Measurements from ENCODE around the gene FAM76B. TPM values are rescaled to one million over a fixed set of nuclear protein-coding genes. Genes with fewer than 3 reads are reported as not detected.

The FAM76B gene
- total RNA-seq, 1 experiment from 2014 or later = 23.8 TPM

DNA sequence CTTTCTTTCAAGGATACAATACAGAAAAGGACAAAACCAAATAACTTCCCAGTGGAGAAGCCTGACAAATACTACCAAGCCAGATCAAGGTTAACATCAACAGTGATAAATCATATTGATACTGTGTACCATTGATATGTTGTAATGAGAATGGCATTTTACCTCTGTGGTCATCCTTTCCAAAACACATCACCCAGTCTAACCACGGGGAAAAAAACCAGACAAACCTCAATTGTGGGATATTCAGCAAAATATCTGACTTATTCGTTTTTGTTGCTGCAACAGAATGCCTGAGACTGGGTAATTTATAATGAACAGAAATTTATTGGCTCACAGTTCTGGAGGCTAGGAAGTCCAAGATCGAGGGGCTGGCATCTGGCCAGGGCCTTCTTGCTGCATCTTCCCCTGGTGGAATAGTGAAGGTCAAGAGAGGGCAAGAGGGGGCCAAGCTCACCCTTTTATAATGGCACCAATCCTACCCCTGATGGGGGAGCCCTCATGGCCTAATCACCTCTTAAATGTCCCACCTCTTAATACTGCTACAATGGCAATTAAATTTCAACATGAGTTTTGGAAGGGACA is 66.1 kb downstream of the FAM76B start:
- H3K9me2 ChIP-seq (ENCODE audit: insufficient read depth) = no peaks in the 10 kb centered on the region
- no peak overlapping the region for H3K27ac ChIP-seq
- no peaks in the 10 kb centered on the region; the same call in 1 of the 2 replicates for H3K9me3 ChIP-seq (ENCODE audit: insufficient read depth, low read depth)
- BruUV-seq (replicated peaks) = no TSS peak
- no peaks in the 10 kb centered on the region for H3K27me3 ChIP-seq (ENCODE audit: insufficient read depth, low read depth)
- H3K79me2 ChIP-seq (ENCODE audit: low read depth) = no peaks in the 10 kb centered on the region
- H3K4me3 ChIP-seq = no peak overlapping the region
- no peaks in the 10 kb centered on the region for H3F3A ChIP-seq (ENCODE audit: insufficient read depth, low read depth)
- H2AFZ ChIP-seq = no peak overlapping the region
- TF ChIP-seq, protein P1, sequence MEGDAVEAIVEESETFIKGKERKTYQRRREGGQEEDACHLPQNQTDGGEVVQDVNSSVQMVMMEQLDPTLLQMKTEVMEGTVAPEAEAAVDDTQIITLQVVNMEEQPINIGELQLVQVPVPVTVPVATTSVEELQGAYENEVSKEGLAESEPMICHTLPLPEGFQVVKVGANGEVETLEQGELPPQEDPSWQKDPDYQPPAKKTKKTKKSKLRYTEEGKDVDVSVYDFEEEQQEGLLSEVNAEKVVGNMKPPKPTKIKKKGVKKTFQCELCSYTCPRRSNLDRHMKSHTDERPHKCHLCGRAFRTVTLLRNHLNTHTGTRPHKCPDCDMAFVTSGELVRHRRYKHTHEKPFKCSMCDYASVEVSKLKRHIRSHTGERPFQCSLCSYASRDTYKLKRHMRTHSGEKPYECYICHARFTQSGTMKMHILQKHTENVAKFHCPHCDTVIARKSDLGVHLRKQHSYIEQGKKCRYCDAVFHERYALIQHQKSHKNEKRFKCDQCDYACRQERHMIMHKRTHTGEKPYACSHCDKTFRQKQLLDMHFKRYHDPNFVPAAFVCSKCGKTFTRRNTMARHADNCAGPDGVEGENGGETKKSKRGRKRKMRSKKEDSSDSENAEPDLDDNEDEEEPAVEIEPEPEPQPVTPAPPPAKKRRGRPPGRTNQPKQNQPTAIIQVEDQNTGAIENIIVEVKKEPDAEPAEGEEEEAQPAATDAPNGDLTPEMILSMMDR (conservative IDR thresholded peaks at IDR 0.05) = no peak
- TF ChIP-seq EZH2 (IDR thresholded peaks at IDR 0.05; ENCODE audit: low read depth) = no peak
- no peaks in the 10 kb centered on the region for H3K36me3 ChIP-seq (ENCODE audit: low read depth)
- intact Hi-C loops (cut with micrococcal nuclease; ENCODE audit: unreplicated experiment) = no loop called here
- DNase-seq = no peak
- no peak overlapping the region for H3K4me2 ChIP-seq
- no peaks in the 10 kb centered on the region for H3K4me1 ChIP-seq (replicated peaks; ENCODE audit: insufficient read depth)
- ChIA-PET CTCF (no interaction called here), POLR2A (ENCODE audit: unreplicated experiment) (no interaction called here)
- no peaks in the 10 kb centered on the region for H4K20me1 ChIP-seq (ENCODE audit: insufficient read depth)

DNA sequence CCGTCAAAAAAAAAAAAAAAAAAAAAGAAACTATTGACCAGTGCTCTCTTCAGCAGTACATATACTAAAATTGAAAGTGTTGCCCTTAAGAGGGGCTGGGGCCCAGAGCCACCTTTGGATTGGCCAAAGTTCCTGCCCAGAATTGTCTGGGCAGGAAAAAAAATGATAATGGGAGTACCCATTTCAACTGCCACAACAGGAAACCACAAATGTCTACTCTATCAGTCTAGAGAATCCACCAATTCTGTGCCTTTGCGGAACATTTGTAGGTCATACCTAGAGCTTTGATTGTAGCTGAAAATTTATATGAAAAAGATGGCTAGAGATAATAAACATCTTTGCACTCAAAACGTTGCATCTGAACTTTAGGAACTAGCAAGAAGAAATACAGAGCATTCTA is 69.4 kb downstream of the FAM76B start:
- ChIA-PET POLR2A (ENCODE audit: unreplicated experiment) (no interaction called here), CTCF (no interaction called here)
- H3K27me3 ChIP-seq (ENCODE audit: insufficient read depth, low read depth) = no peaks in the 10 kb centered on the region
- no peak overlapping the region for H3K4me3 ChIP-seq
- no peaks in the 10 kb centered on the region; the same call in 1 of the 2 replicates for H3K9me3 ChIP-seq (ENCODE audit: insufficient read depth, low read depth)
- no peak overlapping the region for H3K4me2 ChIP-seq
- H3K9me2 ChIP-seq (ENCODE audit: insufficient read depth) = no peaks in the 10 kb centered on the region
- no peaks in the 10 kb centered on the region for H3K4me1 ChIP-seq (replicated peaks; ENCODE audit: insufficient read depth)
- no peak overlapping the region for H2AFZ ChIP-seq
- no peaks in the 10 kb centered on the region for H4K20me1 ChIP-seq (ENCODE audit: insufficient read depth)
- H3K27ac ChIP-seq = no peak overlapping the region
- no peaks in the 10 kb centered on the region for H3K36me3 ChIP-seq (ENCODE audit: low read depth)
- H3K79me2 ChIP-seq (ENCODE audit: low read depth) = no peaks in the 10 kb centered on the region
- intact Hi-C loops (cut with micrococcal nuclease; ENCODE audit: unreplicated experiment) = no loop called here
- H3F3A ChIP-seq (ENCODE audit: insufficient read depth, low read depth) = no peaks in the 10 kb centered on the region
- no TSS peak for BruUV-seq (replicated peaks)
- TF ChIP-seq, protein P1 (conservative IDR thresholded peaks at IDR 0.05) = no peak
- TF ChIP-seq EZH2 (IDR thresholded peaks at IDR 0.05; ENCODE audit: low read depth) = no peak
- no peak for DNase-seq

Other genes starting within 250 kb of the FAM76B start
- gene CEP57, start 716 bp upstream of the FAM76B start, total RNA-seq (2021) = 62.1 and 64.5 TPM in 2 replicates
- gene MTMR2, start 134.3 kb upstream of the FAM76B start, total RNA-seq (2021) = 41.6 and 60.7 TPM in 2 replicates

Data from PC-9 (cell line).